ENCODE results near the gene RPL19.

- TF ChIP-seq EZH2phosphoT487 (IDR thresholded peaks at IDR 0.05; ENCODE audit: borderline replicate concordance, low read depth, low read length) (no peak), CTCF (conservative IDR thresholded peaks at IDR 0.05; ENCODE audit: low read length) (peak; percentile 97)
These were observed 44.8 kb downstream of the RPL19 start for GRCh38 chr17:39244600-39245570.
